ENCODE data around the gene ALX1.

GRCh38 chr12:85309125-85309566 is 29.1 kb downstream of the ALX1 start:
- TF ChIP-seq TAF1 (conservative IDR thresholded peaks at IDR 0.05) = no peak
- no peak for TF ChIP-seq CTCF (IDR thresholded peaks at IDR 0.05; ENCODE audit: low read depth, low read length, missing input control)
- TF ChIP-seq GABPA (IDR thresholded peaks at IDR 0.05 in 1 of 2, conservative IDR thresholded peaks at IDR 0.05 in 1 of 2) = no peak
- TF ChIP-seq EGR1 (IDR thresholded peaks at IDR 0.05; ENCODE audit: low read depth in 2 of 2) = no peak
- TF ChIP-seq JUND (IDR thresholded peaks at IDR 0.05) = no peak
- TF ChIP-seq ZBTB33 (IDR thresholded peaks at IDR 0.05) = no peak
- no peak for TF ChIP-seq RXRA (IDR thresholded peaks at IDR 0.05)
- no peak for TF ChIP-seq ATF3 (IDR thresholded peaks at IDR 0.05)
- no peak for TF ChIP-seq REST (IDR thresholded peaks at IDR 0.05)
- no peak for TF ChIP-seq YY1 (IDR thresholded peaks at IDR 0.05)
- TF ChIP-seq FOXA1 (IDR thresholded peaks at IDR 0.05) = no peak
